Measurements from ENCODE around the gene ZEB2. TPM values are rescaled to one million over a fixed set of nuclear protein-coding genes. Genes with fewer than 3 reads are reported as not detected.

ZEB2 gene
- total and polyA plus RNA-seq, 2 of the 13 experiments (the other 11 are each of a cell fraction or from before 2014, with no cell fraction given) = 0.07 TPM; not detected in 1

DNA sequence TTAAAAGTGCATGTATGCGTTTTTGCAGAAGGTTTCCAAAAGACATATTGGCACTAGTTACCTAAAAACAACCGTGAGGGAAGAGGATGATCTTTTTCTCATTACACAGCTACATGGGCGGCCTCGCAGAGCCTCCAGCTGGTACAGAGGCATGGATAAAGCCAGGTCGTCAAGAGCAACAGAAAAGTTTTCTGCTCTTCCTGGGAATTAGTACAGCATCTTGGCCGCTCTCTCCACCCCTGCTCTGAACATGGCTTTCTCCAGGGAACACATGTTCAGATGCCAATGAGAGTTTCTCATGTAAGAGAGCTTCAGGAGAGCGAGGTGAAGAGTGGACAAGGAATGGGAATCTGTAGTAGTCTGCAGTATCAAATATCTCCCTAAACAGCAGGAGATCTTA, 108.4 kb downstream of the ZEB2 start:
- Histone ChIP-seq H3K9ac (ENCODE audit: insufficient read depth, low read depth, low read length) (no peak overlapping the region), H3K27ac (ENCODE audit: extremely low read length, insufficient read depth, low read length) (no peak overlapping the region), H3K4me2 (ENCODE audit: low read depth, low read length) (no peak overlapping the region), H4K20me1 (ENCODE audit: insufficient read depth, low read length) (no peaks in the 10 kb centered on the region), H3K27me3 (ENCODE audit: control insufficient read depth in 1 of 2, insufficient read depth in 2 of 2, low read length in 2 of 2) (no peaks in the 10 kb centered on the region), H3K4me3 (replicated peaks in 1 of 3; ENCODE audit: insufficient read depth in 1 of 3, low read depth in 2 of 3, low read length in 3 of 3) (no peak overlapping the region), H2AFZ (ENCODE audit: low read length) (no peak overlapping the region), H3K9me3 (ENCODE audit: low read length) (no peaks in the 10 kb centered on the region), H3K79me2 (ENCODE audit: insufficient read depth, low read length) (no peaks in the 10 kb centered on the region), H3K36me3 (replicated peaks in 1 of 2; ENCODE audit: control insufficient read depth in 1 of 2, insufficient read depth in 2 of 2, low read length in 2 of 2) (no peaks in the 10 kb centered on the region), H3K4me1 (ENCODE audit: insufficient read depth, low read length) (no peaks in the 10 kb centered on the region)
- in situ Hi-C loops (cut with HindIII; ENCODE audit: extremely low pct_ligation_motif_present, low pct_unique_long_range_greater_than_20kb) = no loop called here
- ATAC-seq (no peak), FAIRE-seq (no peak), DNase-seq (ENCODE audit: low spot score) (no peak)
- BruUV-seq (replicated peaks) = no TSS peak
- 31% methylated on average over 7 of the region's 7 CpGs for WGBS (ENCODE audit: low lambda C conversion rate)
- intact Hi-C loops (cut with micrococcal nuclease; ENCODE audit: unreplicated experiment) = no loop called here
- ChIA-PET POLR2A (no interaction called here), CTCF (ENCODE audit: low intra/inter-chr PET ratio, low total read pairs) (no interaction called here)
- TF ChIP-seq SRY (CRISPR knock-in tag; IDR thresholded peaks at IDR 0.05) = no peak
- TF ChIP-seq TARDBP (CRISPR knock-in tag; IDR thresholded peaks at IDR 0.05) = no peak
- TF ChIP-seq, protein P1, sequence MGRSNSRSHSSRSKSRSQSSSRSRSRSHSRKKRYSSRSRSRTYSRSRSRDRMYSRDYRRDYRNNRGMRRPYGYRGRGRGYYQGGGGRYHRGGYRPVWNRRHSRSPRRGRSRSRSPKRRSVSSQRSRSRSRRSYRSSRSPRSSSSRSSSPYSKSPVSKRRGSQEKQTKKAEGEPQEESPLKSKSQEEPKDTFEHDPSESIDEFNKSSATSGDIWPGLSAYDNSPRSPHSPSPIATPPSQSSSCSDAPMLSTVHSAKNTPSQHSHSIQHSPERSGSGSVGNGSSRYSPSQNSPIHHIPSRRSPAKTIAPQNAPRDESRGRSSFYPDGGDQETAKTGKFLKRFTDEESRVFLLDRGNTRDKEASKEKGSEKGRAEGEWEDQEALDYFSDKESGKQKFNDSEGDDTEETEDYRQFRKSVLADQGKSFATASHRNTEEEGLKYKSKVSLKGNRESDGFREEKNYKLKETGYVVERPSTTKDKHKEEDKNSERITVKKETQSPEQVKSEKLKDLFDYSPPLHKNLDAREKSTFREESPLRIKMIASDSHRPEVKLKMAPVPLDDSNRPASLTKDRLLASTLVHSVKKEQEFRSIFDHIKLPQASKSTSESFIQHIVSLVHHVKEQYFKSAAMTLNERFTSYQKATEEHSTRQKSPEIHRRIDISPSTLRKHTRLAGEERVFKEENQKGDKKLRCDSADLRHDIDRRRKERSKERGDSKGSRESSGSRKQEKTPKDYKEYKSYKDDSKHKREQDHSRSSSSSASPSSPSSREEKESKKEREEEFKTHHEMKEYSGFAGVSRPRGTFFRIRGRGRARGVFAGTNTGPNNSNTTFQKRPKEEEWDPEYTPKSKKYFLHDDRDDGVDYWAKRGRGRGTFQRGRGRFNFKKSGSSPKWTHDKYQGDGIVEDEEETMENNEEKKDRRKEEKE (IDR thresholded peaks at IDR 0.05) = no peak
- TF ChIP-seq, protein P2, sequence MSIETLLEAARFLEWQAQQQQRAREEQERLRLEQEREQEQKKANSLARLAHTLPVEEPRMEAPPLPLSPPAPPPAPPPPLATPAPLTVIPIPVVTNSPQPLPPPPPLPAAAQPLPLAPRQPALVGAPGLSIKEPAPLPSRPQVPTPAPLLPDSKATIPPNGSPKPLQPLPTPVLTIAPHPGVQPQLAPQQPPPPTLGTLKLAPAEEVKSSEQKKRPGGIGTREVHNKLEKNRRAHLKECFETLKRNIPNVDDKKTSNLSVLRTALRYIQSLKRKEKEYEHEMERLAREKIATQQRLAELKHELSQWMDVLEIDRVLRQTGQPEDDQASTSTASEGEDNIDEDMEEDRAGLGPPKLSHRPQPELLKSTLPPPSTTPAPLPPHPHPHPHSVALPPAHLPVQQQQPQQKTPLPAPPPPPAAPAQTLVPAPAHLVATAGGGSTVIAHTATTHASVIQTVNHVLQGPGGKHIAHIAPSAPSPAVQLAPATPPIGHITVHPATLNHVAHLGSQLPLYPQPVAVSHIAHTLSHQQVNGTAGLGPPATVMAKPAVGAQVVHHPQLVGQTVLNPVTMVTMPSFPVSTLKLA (IDR thresholded peaks at IDR 0.05) = no peak
- no peak for TF ChIP-seq ZNF30 (CRISPR knock-in tag; IDR thresholded peaks at IDR 0.05)
- TF ChIP-seq ZNF790 (CRISPR knock-in tag; IDR thresholded peaks at IDR 0.05; ENCODE audit: borderline replicate concordance) = no peak
- TF ChIP-seq, protein P3, sequence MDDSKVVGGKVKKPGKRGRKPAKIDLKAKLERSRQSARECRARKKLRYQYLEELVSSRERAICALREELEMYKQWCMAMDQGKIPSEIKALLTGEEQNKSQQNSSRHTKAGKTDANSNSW (CRISPR knock-in tag; IDR thresholded peaks at IDR 0.05; ENCODE audit: borderline replicate concordance) = no peak
- TF ChIP-seq, protein P4, sequence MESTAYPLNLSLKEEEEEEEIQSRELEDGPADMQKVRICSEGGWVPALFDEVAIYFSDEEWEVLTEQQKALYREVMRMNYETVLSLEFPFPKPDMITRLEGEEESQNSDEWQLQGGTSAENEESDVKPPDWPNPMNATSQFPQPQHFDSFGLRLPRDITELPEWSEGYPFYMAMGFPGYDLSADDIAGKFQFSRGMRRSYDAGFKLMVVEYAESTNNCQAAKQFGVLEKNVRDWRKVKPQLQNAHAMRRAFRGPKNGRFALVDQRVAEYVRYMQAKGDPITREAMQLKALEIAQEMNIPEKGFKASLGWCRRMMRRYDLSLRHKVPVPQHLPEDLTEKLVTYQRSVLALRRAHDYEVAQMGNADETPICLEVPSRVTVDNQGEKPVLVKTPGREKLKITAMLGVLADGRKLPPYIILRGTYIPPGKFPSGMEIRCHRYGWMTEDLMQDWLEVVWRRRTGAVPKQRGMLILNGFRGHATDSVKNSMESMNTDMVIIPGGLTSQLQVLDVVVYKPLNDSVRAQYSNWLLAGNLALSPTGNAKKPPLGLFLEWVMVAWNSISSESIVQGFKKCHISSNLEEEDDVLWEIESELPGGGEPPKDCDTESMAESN (CRISPR knock-in tag; conservative IDR thresholded peaks at IDR 0.05) = no peak
- TF ChIP-seq ZNF83 (CRISPR knock-in tag; IDR thresholded peaks at IDR 0.05; ENCODE audit: borderline replicate concordance) = no peak
- TF ChIP-seq, protein P5, sequence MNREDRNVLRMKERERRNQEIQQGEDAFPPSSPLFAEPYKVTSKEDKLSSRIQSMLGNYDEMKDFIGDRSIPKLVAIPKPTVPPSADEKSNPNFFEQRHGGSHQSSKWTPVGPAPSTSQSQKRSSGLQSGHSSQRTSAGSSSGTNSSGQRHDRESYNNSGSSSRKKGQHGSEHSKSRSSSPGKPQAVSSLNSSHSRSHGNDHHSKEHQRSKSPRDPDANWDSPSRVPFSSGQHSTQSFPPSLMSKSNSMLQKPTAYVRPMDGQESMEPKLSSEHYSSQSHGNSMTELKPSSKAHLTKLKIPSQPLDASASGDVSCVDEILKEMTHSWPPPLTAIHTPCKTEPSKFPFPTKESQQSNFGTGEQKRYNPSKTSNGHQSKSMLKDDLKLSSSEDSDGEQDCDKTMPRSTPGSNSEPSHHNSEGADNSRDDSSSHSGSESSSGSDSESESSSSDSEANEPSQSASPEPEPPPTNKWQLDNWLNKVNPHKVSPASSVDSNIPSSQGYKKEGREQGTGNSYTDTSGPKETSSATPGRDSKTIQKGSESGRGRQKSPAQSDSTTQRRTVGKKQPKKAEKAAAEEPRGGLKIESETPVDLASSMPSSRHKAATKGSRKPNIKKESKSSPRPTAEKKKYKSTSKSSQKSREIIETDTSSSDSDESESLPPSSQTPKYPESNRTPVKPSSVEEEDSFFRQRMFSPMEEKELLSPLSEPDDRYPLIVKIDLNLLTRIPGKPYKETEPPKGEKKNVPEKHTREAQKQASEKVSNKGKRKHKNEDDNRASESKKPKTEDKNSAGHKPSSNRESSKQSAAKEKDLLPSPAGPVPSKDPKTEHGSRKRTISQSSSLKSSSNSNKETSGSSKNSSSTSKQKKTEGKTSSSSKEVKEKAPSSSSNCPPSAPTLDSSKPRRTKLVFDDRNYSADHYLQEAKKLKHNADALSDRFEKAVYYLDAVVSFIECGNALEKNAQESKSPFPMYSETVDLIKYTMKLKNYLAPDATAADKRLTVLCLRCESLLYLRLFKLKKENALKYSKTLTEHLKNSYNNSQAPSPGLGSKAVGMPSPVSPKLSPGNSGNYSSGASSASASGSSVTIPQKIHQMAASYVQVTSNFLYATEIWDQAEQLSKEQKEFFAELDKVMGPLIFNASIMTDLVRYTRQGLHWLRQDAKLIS (CRISPR knock-in tag; IDR thresholded peaks at IDR 0.05) = no peak
- TF ChIP-seq ZMYM2 (CRISPR knock-in tag; IDR thresholded peaks at IDR 0.05) = no peak
- TF ChIP-seq MED8 (CRISPR knock-in tag; IDR thresholded peaks at IDR 0.05; ENCODE audit: insufficient replicate concordance) = no peak
- no peak for TF ChIP-seq BRD4 (CRISPR knock-in tag; IDR thresholded peaks at IDR 0.05)

Data from HepG2 (cell line).